HepG2 (cell line): ENCODE results near the gene TMIGD2. TPM values are rescaled to one million over a fixed set of nuclear protein-coding genes. Genes with fewer than 3 reads are reported as not detected.
"Not testable (repeated sequence)": the region's sequence is repeated elsewhere in the genome, so short reads cannot be mapped to it uniquely, and the experiment has no call there.

ENCODE experiments used
- ATAC-seq: fragments of 200-7000 bp; cut with Tn5 transposase; 3 replicates; pipeline ENCODE4 v1.9.1; 2020; ENCODE audit warnings: mild to moderate bottlenecking, moderate library complexity
- BruUV-seq: library from RNA; stranded (reverse); fragments of 400-500 nt; replicated peaks from 2 replicates; lab custom pipeline; 2021; lab: Mats Ljungman, UMichigan
- CTCF ChIA-PET: fragments of 300-600 bp; formaldehyde crosslinking; extraction: SDS; loops from one replicate; lab custom pipeline; 2021; ENCODE audit warnings: low total read pairs, inconsistent platforms, low intra/inter-chr PET ratio; lab: Yijun Ruan, JAX
- POLR2A ChIA-PET: fragments of 350-600 bp; sonication (Branson Sonifier 250); formaldehyde crosslinking; loops from one replicate; lab custom pipeline; 2020; ENCODE audit warnings: antibody characterized with exemption, inconsistent platforms; lab: Yijun Ruan, JAX
- DNase-seq: peaks from one replicate; pipeline ENCODE4 v3.0.0-alpha.2; 2015; ENCODE audit warnings: low spot score
- FAIRE-seq: peaks from 3 replicates; lab custom pipeline; 2011; peaks lifted over from hg19 to GRCh38; lab: Jason Lieb, UNC
- H2AFZ ChIP-seq: one replicate; pipeline ENCODE4 v1.6.1; 2011; ENCODE audit warnings: low read length, inconsistent platforms
- H3K27ac ChIP-seq: fragments of 300-600 bp; 3 replicates; pipeline ENCODE4 v1.8.0; 2011; ENCODE audit warnings: mixed run types, mild to moderate bottlenecking, mixed read lengths, low read length, inconsistent platforms; ENCODE audit not compliant: insufficient read depth; ENCODE audit errors: extremely low read length
- H3K27me3 ChIP-seq, 2 experiments: fragments of 200-600 bp in 1 of 2; 2 replicates in 1 of 2; 3 replicates in 1 of 2; pipeline versions ENCODE4 v1.6.0 to v1.8.0; 2011; ENCODE audit warnings: low read length in 2 of 2, mild to moderate bottlenecking in 2 of 2, moderate library complexity in 2 of 2, inconsistent platforms in 1 of 2; ENCODE audit not compliant: insufficient read depth in 2 of 2, control insufficient read depth in 1 of 2
- H3K36me3 ChIP-seq, 2 experiments: fragments of 200-600 bp in 1 of 2; replicated peaks in 1 of 2; 2 replicates in 1 of 2; 3 replicates in 1 of 2; pipeline versions ENCODE4 v1.5.1 to v1.8.0; 2011; ENCODE audit warnings: low read length in 2 of 2, inconsistent platforms in 1 of 2; ENCODE audit not compliant: insufficient read depth in 2 of 2, control insufficient read depth in 1 of 2
- H3K4me1 ChIP-seq: 2 replicates; pipeline ENCODE4 v1.5.1; 2012; ENCODE audit warnings: low read length, inconsistent platforms; ENCODE audit not compliant: insufficient read depth
- H3K4me2 ChIP-seq: 2 replicates; pipeline ENCODE4 v1.6.0; 2011; ENCODE audit warnings: low read depth, low read length, inconsistent platforms
- H3K4me3 ChIP-seq, 3 experiments: fragments of 200-600 bp in 1 of 3; sonication (generic), shearing (Covaris generic) in 1 of 3; replicated peaks in 1 of 3; 2 replicates each; pipeline ENCODE4 v1.5.1; 2011 to 2016; ENCODE audit warnings: low read length in 3 of 3, inconsistent platforms in 2 of 3, low read depth in 2 of 3, mild to moderate bottlenecking in 2 of 3, control low read depth in 1 of 3, mixed read lengths in 1 of 3; ENCODE audit not compliant: insufficient read depth in 1 of 3
- H3K79me2 ChIP-seq: one replicate; pipeline ENCODE4 v1.6.1; 2011; ENCODE audit warnings: low read length, inconsistent platforms; ENCODE audit not compliant: insufficient read depth
- H3K9ac ChIP-seq: 2 replicates; pipeline ENCODE4 v1.6.0; 2011; ENCODE audit warnings: mild to moderate bottlenecking, low read depth, low read length, inconsistent platforms; ENCODE audit not compliant: insufficient read depth
- H3K9me3 ChIP-seq: 2 replicates; pipeline ENCODE4 v1.5.1; 2012; ENCODE audit warnings: mild to moderate bottlenecking, low read length
- H4K20me1 ChIP-seq: 2 replicates; pipeline ENCODE4 v1.6.0; 2011; ENCODE audit warnings: inconsistent platforms, mild to moderate bottlenecking, low read length, moderate library complexity; ENCODE audit not compliant: insufficient read depth
- PBX2 ChIP-seq: IDR thresholded peaks from 2 replicates; pipeline ENCODE4 v1.6.1; 2016; ENCODE audit warnings: control low read depth
- POLR2G ChIP-seq: fragments of 200-400 bp; formaldehyde crosslinking; IDR thresholded peaks from 2 replicates; pipeline ENCODE4 v1.6.1; 2018; ENCODE audit warnings: mild to moderate bottlenecking, low read depth, low read length, moderate library complexity
- ZBTB8A ChIP-seq: sonication (generic); formaldehyde crosslinking; IDR thresholded peaks from 2 replicates; pipeline ENCODE4 v1.4.0; 2020; ENCODE audit warnings: mild to moderate bottlenecking, low read depth, missing genetic modification reagents, borderline replicate concordance
- ZMYM3 ChIP-seq: sonication (generic); formaldehyde crosslinking; IDR thresholded peaks from 2 replicates; pipeline ENCODE4 v1.5.1; 2020; ENCODE audit warnings: mild to moderate bottlenecking, missing genetic modification reagents
- ZNF180 ChIP-seq: sonication (generic); formaldehyde crosslinking; IDR thresholded peaks from 2 replicates; pipeline ENCODE4 v1.4.0; 2020; ENCODE audit warnings: low read depth, missing genetic modification reagents, borderline replicate concordance
- ZNF260 ChIP-seq: sonication (generic); formaldehyde crosslinking; IDR thresholded peaks from 2 replicates; pipeline ENCODE4 v1.4.0; 2020; ENCODE audit warnings: missing genetic modification reagents, low read depth, mild to moderate bottlenecking, borderline replicate concordance
- ZNF263 ChIP-seq: sonication (generic); formaldehyde crosslinking; IDR thresholded peaks from 2 replicates; pipeline ENCODE4 v1.4.0; 2020; ENCODE audit warnings: missing genetic modification reagents
- ZNF629 ChIP-seq: sonication (generic); formaldehyde crosslinking; conservative IDR thresholded peaks from 2 replicates; pipeline ENCODE4 v1.5.0; 2020; ENCODE audit warnings: missing genetic modification reagents
- ZNF792 ChIP-seq: IDR thresholded peaks from 2 replicates; pipeline ENCODE4 v1.6.1; 2016
- WGBS: methylation state at CpG from one replicate; pipeline ENCODE4 v1.1.6; 2017; ENCODE audit warnings: low lambda C conversion rate; 5-methylcytosine and 5-hydroxymethylcytosine counted together
- in situ Hi-C: cut with HindIII; loops from 2 replicates; pipeline ENCODE4 v1.10.0; 2017; ENCODE audit warnings: low pct_unique_long_range_greater_than_20kb; ENCODE audit not compliant: extremely low pct_ligation_motif_present
- intact Hi-C: fragments of 100-400 bp; cut with micrococcal nuclease; formaldehyde crosslinking; loops from one replicate; pipeline ENCODE4 v1.10.0; 2022; ENCODE audit not compliant: unreplicated experiment
- polyA plus RNA-seq, 8 experiments: library from polyadenylated mRNA; depleted of rRNA in 3 of 8; stranded (reverse) in 7 of 8; unstranded in 1 of 8; fragments of >200 nt; fragmentation: Illumina TruSeq in 4 of 8; extraction: Trizol in 4 of 8; gene quantifications; 2 replicates each; pipeline versions ENCODE4 v1.2.1 to v1.2.3, GENCODE V29; 2011 to 2016; ENCODE audit warnings: low read depth in 4 of 8, missing spikeins in 1 of 8, mixed read lengths in 1 of 8; ENCODE audit not compliant: insufficient read depth in 1 of 8
- total RNA-seq, 5 experiments: library from RNA; depleted of rRNA; stranded (reverse); fragments of >200 nt; fragmentation: Illumina TruSeq; extraction: Trizol; gene quantifications; 2 replicates each; pipeline ENCODE4 v1.2.3, GENCODE V29; 2016; ENCODE audit warnings: low read depth in 1 of 5
- TF ChIP-seq, protein P1 (sequence below): sonication (generic); formaldehyde crosslinking; IDR thresholded peaks from 2 replicates; pipeline ENCODE4 v1.5.0; 2020; ENCODE audit warnings: mild to moderate bottlenecking, missing genetic modification reagents, borderline replicate concordance

Gene TMIGD2
- total and polyA plus RNA-seq, 2 of the 13 experiments (the other 11 are each of a cell fraction or from before 2014, with no cell fraction given), result 0.11 to 1.0 TPM

- TF ChIP-seq ZNF263 (CRISPR knock-in tag) (no peak), ZBTB8A (CRISPR knock-in tag) (no peak), ZNF260 (CRISPR knock-in tag) (no peak)
- TF ChIP-seq, protein P1, sequence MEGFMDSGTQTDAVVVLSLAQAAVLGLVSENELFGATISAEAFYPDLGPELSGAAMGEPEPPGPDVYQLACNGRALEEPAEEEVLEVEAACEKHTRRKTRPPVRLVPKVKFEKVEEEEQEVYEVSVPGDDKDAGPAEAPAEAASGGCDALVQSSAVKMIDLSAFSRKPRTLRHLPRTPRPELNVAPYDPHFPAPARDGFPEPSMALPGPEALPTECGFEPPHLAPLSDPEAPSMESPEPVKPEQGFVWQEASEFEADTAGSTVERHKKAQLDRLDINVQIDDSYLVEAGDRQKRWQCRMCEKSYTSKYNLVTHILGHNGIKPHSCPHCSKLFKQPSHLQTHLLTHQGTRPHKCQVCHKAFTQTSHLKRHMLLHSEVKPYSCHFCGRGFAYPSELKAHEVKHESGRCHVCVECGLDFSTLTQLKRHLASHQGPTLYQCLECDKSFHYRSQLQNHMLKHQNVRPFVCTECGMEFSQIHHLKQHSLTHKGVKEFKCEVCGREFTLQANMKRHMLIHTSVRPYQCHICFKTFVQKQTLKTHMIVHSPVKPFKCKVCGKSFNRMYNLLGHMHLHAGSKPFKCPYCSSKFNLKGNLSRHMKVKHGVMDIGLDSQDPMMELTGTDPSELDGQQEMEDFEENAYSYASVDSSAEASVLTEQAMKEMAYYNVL, result 0 out of 2 replicates have a peak, but pooled peaks have one; percentile 29
Measured at GRCh38 chr19:4334929-4335570, 32.9 kb upstream of the TMIGD2 start (continued).

DNA sequence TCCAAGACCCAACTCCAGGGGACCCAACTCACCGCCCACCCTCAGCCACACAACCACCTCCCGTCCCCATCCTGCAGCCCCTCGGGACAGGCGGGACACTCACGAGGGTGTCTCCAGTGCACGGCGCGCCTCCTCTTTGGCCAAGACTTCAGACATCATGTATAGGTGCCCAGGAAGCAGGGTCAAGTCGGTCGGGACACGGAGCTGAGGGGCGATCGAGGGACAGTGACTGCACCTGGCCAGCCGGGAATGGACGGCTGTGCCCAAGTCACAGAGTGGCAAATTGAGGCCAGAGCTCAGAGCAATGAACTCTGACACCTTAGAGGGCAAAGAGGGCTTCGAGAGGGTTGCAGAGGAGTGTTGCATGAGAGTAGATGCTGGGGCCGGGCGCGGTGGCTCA is 27.7 kb upstream of the TMIGD2 start:
- in situ Hi-C loops (no loop called here), intact Hi-C loops (no loop called here)
- WGBS, result 96% methylated on average over 19 of the region's 19 CpGs
- Histone ChIP-seq H3K4me1 (no peaks in the 10 kb centered on the region), H3K9ac (no peak overlapping the region), H3K4me3 (no peak overlapping the region), H4K20me1 (no peaks in the 10 kb centered on the region), H3K27ac (no peak overlapping the region), H2AFZ (no peak overlapping the region), H3K4me2 (no peak overlapping the region), H3K27me3 (no peaks in the 10 kb centered on the region), H3K9me3 (no peaks in the 10 kb centered on the region), H3K36me3 (peaks cover 0 to 3% of the 10 kb centered on the region in 2 experiments; a peak in 1 of 5 replicates), H3K79me2 (no peaks in the 10 kb centered on the region)
- no TSS peak for BruUV-seq
- ATAC-seq, result no peak
- TF ChIP-seq ZNF629 (CRISPR knock-in tag) (peak; percentile 86), ZMYM3 (CRISPR knock-in tag) (peak; percentile 47; the same call in 1 of the 2 replicates), POLR2G (no peak), ZNF792 (CRISPR knock-in tag) (no peak), ZNF180 (no peak), PBX2 (CRISPR knock-in tag) (no peak)
- CTCF ChIA-PET, result no interaction called here
- POLR2A ChIA-PET, result interaction anchor here (3.6 kb wide), 1 partner anchor 13 kb away, joined by 10 read pairs; the partner anchor contains the start of gene MPND
- DNase-seq, result no peak
- FAIRE-seq, result no peak

DNA sequence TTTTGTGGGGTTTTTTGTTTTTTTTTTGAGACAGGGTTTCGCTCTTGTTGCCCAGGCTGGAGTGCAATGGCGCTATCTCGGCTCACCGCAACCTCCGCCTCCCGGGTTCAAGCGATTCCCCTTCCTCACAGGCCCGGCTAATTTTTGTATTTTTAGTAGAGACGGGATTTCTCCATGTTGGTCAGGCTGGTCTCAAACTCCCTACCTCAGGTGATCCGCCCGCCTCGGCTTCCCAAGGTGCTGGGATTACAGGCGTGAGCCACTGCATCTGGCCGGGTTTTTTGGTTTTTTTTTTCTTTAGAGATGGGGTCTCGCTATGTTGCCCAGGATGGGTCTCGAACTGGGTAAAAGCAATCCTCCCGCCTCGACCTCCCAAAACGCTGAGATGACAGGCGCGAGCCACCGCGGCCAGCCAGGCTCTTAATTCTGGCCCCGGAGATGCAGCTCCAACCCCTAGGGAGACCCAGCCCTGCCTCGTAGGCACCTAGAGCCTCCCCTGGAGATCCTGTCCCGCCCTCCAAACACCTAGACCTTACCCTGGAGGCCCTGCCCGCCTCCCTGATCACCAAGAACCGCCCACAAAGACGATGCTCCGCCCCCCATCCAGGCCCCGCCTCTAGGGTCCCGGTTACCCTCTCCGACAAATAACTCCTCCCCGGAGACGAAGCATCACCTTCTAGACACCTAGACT is 26.9 kb upstream of the TMIGD2 start:
- DNase-seq, H3K9ac ChIP-seq, FAIRE-seq, H3K27me3 ChIP-seq, in situ Hi-C loops, H2AFZ ChIP-seq, ATAC-seq, H3K36me3 ChIP-seq, H3K4me1 ChIP-seq, intact Hi-C loops, CTCF ChIA-PET, H3K79me2 ChIP-seq, H3K4me3 ChIP-seq, H4K20me1 ChIP-seq, H3K4me2 ChIP-seq, H3K27ac ChIP-seq, H3K9me3 ChIP-seq: not testable (repeated sequence)
- POLR2A ChIA-PET, result interaction anchor here (3.6 kb wide), 1 partner anchor 14 kb away, joined by 10 read pairs; the partner anchor contains the start of gene MPND
- TSS peak; percentile 59 for BruUV-seq
- 93% methylated on average over 32 of the region's 35 CpGs for WGBS
